ENCODE data around the gene ADM.
A peak's percentile ranks its signal among the peaks of the same experiment; 100 is the strongest.

ADM gene

GRCh38 chr11:10320736-10321465 lies 16.0 kb downstream of the ADM start:
- TF ChIP-seq CTCF (conservative IDR thresholded peaks at IDR 0.05; ENCODE audit: low read depth), result no peak
- no peak overlapping the region for H3K27ac ChIP-seq
- ChIA-PET CTCF (interaction anchor here (0.6 to 0.7 kb wide), 3 partner anchors 169 to 1439 kb away, joined by 3 to 4 read pairs (median 4); no protein-coding TSS in a partner anchor), POLR2A (ENCODE audit: low non-redundant PET) (no interaction called here)
- no peak for DNase-seq (ENCODE audit: low spot score)

GRCh38 chr11:10322401-10322800 lies 17.5 kb downstream of the ADM start:
- no peak for DNase-seq (ENCODE audit: low spot score)
- H3K27ac ChIP-seq, result no peak overlapping the region
- POLR2A ChIA-PET (ENCODE audit: low non-redundant PET), result no interaction called here
- CTCF ChIA-PET, result interaction anchor here (0.5 to 0.7 kb wide), 4 partner anchors 23 to 1156 kb away, joined by 3 to 7 read pairs (median 6); no protein-coding TSS in a partner anchor
- no peak for TF ChIP-seq CTCF (conservative IDR thresholded peaks at IDR 0.05; ENCODE audit: low read depth)

- ChIA-PET CTCF (interaction anchor here (0.5 to 1.6 kb wide), 5 partner anchors 24 to 564 kb away, joined by 3 to 7 read pairs (median 4); no protein-coding TSS in a partner anchor), POLR2A (ENCODE audit: low non-redundant PET) (no interaction called here)
- DNase-seq (ENCODE audit: low spot score), result peak; percentile 71
- peak; percentile 55 for TF ChIP-seq CTCF (conservative IDR thresholded peaks at IDR 0.05; ENCODE audit: low read depth)
- no peak overlapping the region for H3K27ac ChIP-seq
Measured at GRCh38 chr11:10322830-10323792, 18.2 kb downstream of the ADM start.

GRCh38 chr11:10323793-10324170 lies 18.9 kb downstream of the ADM start:
- no peak for TF ChIP-seq CTCF (conservative IDR thresholded peaks at IDR 0.05; ENCODE audit: low read depth)
- ChIA-PET CTCF (interaction anchor here (0.7 to 1.6 kb wide), 3 partner anchors 68 to 565 kb away, joined by 3 to 6 read pairs (median 3); no protein-coding TSS in a partner anchor), POLR2A (ENCODE audit: low non-redundant PET) (no interaction called here)
- no peak for DNase-seq (ENCODE audit: low spot score)
- H3K27ac ChIP-seq, result no peak overlapping the region

- no peak for DNase-seq (ENCODE audit: low spot score)
- CTCF ChIA-PET, result interaction anchor here (0.8 to 1.6 kb wide), 2 partner anchors 69 to 566 kb away, joined by 3 to 6 read pairs; no protein-coding TSS in a partner anchor
Measured at GRCh38 chr11:10324474-10324873, 19.6 kb downstream of the ADM start.

More at GRCh38 chr11:10324474-10324873, 19.6 kb downstream of the ADM start:
- POLR2A ChIA-PET (ENCODE audit: low non-redundant PET), result no interaction called here
- TF ChIP-seq CTCF (conservative IDR thresholded peaks at IDR 0.05; ENCODE audit: low read depth), result no peak
- no peak overlapping the region for H3K27ac ChIP-seq
